IPS-18c (cell line): ENCODE data around the gene FMN1.

Experiments
- H3K4me3 ChIP-seq: 2 replicates; pipeline ENCODE4 v1.7.0; 2013; ENCODE audit warnings: low read depth, mild to moderate bottlenecking, low read length, moderate library complexity; ENCODE audit not compliant: insufficient read depth
- H3K9me3 ChIP-seq: one replicate; pipeline ENCODE4 v1.6.1; 2013; ENCODE audit warnings: mild to moderate bottlenecking, low read length, moderate library complexity; ENCODE audit not compliant: control insufficient read depth, insufficient read depth

FMN1 gene

GRCh38 chr15:33113666-33114373, 80.7 kb downstream of the FMN1 start:
- Histone ChIP-seq H3K4me3 (no peak overlapping the region), H3K9me3 (no peaks in the 10 kb centered on the region)

- Histone ChIP-seq H3K4me3 (no peak overlapping the region), H3K9me3 (no peaks in the 10 kb centered on the region)
Measured at GRCh38 chr15:33112541-33113105, 81.9 kb downstream of the FMN1 start.

DNA sequence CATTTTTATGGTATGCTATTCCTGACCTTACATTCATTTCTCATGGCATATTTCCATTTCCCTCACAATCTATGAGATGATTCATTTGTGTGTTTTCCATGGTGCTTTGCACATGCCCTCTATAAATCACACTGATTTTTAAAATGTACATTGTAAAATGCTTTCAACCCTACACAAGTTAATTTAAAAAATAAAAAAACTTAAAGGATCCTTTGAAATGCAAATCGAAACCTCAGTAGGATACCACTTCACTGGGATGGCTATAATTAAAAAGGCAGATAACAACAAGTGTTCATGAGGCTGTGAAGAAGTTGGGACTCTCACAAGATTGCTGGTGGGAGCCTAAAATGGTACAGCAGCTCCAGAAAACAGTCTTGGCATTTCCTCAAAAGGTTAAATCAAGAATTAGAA, 83.5 kb downstream of the FMN1 start:
- no peak overlapping the region for H3K4me3 ChIP-seq
- no peaks in the 10 kb centered on the region for H3K9me3 ChIP-seq

GRCh38 chr15:33109345-33109744, 85.2 kb downstream of the FMN1 start:
- Histone ChIP-seq H3K9me3 (peaks cover 2% of the 10 kb centered on the region), H3K4me3 (no peak overlapping the region)

DNA sequence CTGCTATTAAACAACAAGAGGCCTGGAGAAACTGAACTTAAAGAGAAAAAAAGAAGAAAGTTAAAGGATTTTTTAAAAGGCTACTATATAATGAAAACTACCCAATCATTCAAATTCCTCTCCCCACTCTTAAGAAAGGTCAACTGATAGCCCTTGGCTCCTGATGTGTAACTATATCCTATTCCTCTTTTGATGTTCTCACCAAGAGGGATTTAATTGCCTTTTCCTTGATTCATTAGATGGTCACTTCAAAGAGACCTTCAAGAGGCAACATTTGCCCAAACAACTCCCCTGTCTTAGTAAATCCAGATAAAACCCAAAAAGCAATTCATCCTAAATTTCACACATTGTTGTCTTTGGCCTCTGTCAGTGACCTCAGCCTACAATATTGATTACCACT, 86.0 kb downstream of the FMN1 start:
- peaks cover 2% of the 10 kb centered on the region for H3K9me3 ChIP-seq

GRCh38 chr15:33107950-33108349, 86.6 kb downstream of the FMN1 start:
- H3K4me3 ChIP-seq = no peak overlapping the region
- H3K9me3 ChIP-seq = peaks cover 2% of the 10 kb centered on the region

More for the DNA sequence above, 86.0 kb downstream of the FMN1 start:
- H3K4me3 ChIP-seq = no peak overlapping the region

- H3K4me3 ChIP-seq = no peak overlapping the region
- H3K9me3 ChIP-seq = peaks cover 2% of the 10 kb centered on the region
Measured at GRCh38 chr15:33104212-33104611, 90.3 kb downstream of the FMN1 start.

GRCh38 chr15:33101036-33101435, 93.5 kb downstream of the FMN1 start:
- peaks cover 2% of the 10 kb centered on the region for H3K9me3 ChIP-seq
- no peak overlapping the region for H3K4me3 ChIP-seq

GRCh38 chr15:33100314-33100713, 94.2 kb downstream of the FMN1 start:
- Histone ChIP-seq H3K4me3 (no peak overlapping the region), H3K9me3 (peaks cover 2% of the 10 kb centered on the region)

DNA sequence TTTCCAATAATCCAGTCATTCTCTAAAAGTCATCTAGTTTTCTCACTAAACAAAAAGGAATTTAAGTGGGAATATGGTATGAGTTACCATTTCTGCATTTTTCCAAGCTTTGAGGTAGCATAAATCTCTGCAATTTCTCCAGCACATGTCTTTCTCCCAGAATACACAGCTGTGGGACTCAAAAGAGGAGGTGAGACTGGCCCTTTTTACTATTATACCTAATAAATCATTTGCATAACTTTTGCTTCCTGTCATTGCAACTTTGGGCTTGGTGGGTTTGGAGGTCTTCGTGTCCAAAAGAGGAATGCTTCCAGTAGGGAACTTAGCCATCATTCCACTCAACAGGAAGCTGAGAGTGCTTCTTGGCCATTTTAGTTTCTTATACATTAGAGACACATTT, 94.8 kb downstream of the FMN1 start:
- Histone ChIP-seq H3K4me3 (no peak overlapping the region), H3K9me3 (no peaks in the 10 kb centered on the region)

- Histone ChIP-seq H3K9me3 (no peaks in the 10 kb centered on the region), H3K4me3 (no peak overlapping the region)
Measured at GRCh38 chr15:33099213-33099612, 95.3 kb downstream of the FMN1 start.

GRCh38 chr15:33098094-33099058, 96.1 kb downstream of the FMN1 start:
- Histone ChIP-seq H3K4me3 (no peak overlapping the region), H3K9me3 (no peaks in the 10 kb centered on the region)

DNA sequence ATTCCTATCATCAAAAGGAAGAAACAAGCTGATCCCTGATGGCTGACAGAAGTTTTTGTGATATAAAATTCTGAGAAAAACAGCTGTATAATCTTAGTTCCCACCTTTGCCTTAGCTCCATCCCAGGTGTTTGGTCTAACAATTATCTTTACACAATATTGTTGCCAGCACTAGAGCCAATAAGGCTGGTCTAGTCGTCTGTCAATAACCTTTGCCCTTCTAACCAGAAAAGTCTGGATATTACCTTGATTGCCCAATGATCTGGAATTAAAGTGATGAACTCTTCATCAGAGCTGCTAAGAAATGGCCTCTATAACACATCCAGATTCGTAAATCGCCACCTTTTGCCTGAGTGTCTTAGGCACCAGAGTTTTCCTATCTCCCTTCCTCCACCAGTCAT, 98.4 kb downstream of the FMN1 start:
- H3K4me3 ChIP-seq = no peak overlapping the region
- H3K9me3 ChIP-seq = no peaks in the 10 kb centered on the region

GRCh38 chr15:33095641-33096040, 98.9 kb downstream of the FMN1 start:
- Histone ChIP-seq H3K9me3 (no peaks in the 10 kb centered on the region), H3K4me3 (no peak overlapping the region)

DNA sequence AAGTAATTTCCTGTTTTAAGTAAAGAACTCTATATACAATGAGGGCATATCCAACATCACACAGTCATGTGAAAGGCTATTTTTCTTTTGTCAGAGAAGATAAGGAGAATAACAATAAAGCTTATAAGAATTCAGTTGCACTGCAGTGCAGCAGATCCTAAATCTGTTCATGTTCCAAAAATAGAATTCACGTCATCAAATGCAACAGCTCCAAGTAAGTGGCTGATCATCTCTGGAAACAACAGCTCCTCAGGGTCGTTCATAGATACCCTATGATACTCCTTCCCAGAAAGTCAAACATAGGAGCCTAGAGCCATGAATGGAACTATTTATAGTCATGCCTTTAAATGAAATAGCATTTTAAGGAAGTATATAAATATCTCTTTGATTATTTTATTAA, 100.2 kb downstream of the FMN1 start:
- Histone ChIP-seq H3K4me3 (no peak overlapping the region), H3K9me3 (no peaks in the 10 kb centered on the region)

- Histone ChIP-seq H3K9me3 (no peaks in the 10 kb centered on the region), H3K4me3 (no peak overlapping the region)
Measured at GRCh38 chr15:33093222-33093621, 101.3 kb downstream of the FMN1 start.

DNA sequence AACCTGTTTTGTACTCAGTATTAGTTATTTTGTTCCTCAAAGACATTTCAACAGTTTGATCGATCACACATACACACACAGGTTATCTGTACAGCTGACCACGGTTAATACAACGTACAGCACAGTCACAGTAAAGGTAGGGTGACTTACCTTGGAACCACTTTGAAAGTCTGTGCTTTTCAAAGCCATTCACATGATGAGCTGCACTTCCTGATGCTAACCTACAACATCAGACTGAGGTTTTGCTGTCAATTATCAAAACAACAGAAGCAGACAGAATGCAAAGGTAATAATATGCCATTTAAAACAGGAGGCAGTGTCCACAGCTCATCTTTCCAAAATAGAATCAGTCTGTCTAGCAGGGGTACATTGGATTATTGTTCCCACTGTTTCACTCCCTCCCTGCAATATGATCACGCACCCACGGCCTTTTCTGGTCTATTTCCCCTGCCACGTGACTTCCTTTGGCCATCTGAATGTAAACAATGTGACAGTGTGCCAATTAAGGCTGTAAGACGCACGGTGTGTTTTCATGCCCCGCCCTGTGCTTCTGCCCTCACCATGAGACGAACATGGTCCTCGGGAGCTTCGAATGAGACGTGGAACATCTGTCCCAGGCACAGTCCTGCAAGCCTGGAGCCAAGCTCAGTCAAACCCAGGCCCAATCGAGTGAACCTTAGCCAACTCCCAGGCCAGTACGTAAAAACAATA, 102.4 kb downstream of the FMN1 start:
- no peak overlapping the region for H3K4me3 ChIP-seq
- H3K9me3 ChIP-seq = no peaks in the 10 kb centered on the region
